ENCODE measurements around the gene MARF1.
A peak's percentile ranks its signal among the peaks of the same experiment; 100 is the strongest.
"Not testable (repeated sequence)": the region's sequence is repeated elsewhere in the genome, so short reads cannot be mapped to it uniquely, and the experiment has no call there.

Gene MARF1

GRCh38 chr16:15672514-15673167 is 29.7 kb upstream of the MARF1 start:
- Histone ChIP-seq H4K20me1 (ENCODE audit: insufficient read depth, low read length) (no peaks in the 10 kb centered on the region), H3K9me3 (ENCODE audit: insufficient read depth, low read length, severe bottlenecking) (no peaks in the 10 kb centered on the region), H3K4me1 (ENCODE audit: insufficient read depth, low read length) (peaks cover 40% of the 10 kb centered on the region), H3K9ac (ENCODE audit: low read depth, low read length) (peak overlapping the region; percentile 55), H3K27ac (ENCODE audit: low read length) (peak overlapping the region; percentile 84), H3K27me3 (ENCODE audit: insufficient read depth, low read length, poor library complexity) (no peaks in the 10 kb centered on the region), H3K79me2 (ENCODE audit: insufficient read depth, low read length) (peaks cover 47% of the 10 kb centered on the region), H3K4me3 (ENCODE audit: low read depth in 1 of 2, low read length in 2 of 2) (peak overlapping the region in 1 of 2 experiments; percentile 31; a peak in 1 of 4 replicates), H2AFZ (ENCODE audit: low read depth, low read length) (peak overlapping the region; percentile 0; the same call in 1 of the 2 replicates), H3K36me3 (ENCODE audit: insufficient read depth, low read length) (peaks cover 79% of the 10 kb centered on the region), H3K4me2 (ENCODE audit: insufficient read depth, low read length) (peak overlapping the region; percentile 48)
- ATAC-seq (ENCODE audit: insufficient read depth, low read depth) (peak; percentile 98), DNase-seq (peak; percentile 89)
- TF ChIP-seq EZH2 (IDR thresholded peaks at IDR 0.05; ENCODE audit: borderline replicate concordance, low read depth, low read length, severe bottlenecking) = no peak
- TF ChIP-seq, protein P1, sequence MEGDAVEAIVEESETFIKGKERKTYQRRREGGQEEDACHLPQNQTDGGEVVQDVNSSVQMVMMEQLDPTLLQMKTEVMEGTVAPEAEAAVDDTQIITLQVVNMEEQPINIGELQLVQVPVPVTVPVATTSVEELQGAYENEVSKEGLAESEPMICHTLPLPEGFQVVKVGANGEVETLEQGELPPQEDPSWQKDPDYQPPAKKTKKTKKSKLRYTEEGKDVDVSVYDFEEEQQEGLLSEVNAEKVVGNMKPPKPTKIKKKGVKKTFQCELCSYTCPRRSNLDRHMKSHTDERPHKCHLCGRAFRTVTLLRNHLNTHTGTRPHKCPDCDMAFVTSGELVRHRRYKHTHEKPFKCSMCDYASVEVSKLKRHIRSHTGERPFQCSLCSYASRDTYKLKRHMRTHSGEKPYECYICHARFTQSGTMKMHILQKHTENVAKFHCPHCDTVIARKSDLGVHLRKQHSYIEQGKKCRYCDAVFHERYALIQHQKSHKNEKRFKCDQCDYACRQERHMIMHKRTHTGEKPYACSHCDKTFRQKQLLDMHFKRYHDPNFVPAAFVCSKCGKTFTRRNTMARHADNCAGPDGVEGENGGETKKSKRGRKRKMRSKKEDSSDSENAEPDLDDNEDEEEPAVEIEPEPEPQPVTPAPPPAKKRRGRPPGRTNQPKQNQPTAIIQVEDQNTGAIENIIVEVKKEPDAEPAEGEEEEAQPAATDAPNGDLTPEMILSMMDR (IDR thresholded peaks at IDR 0.05; ENCODE audit: borderline replicate concordance, extremely low read depth, low read length, poor library complexity, severe bottlenecking) = no peak

GRCh38 chr16:15672127-15672513 is 29.2 kb upstream of the MARF1 start:
- not testable (repeated sequence) for H3K4me3 ChIP-seq (ENCODE audit: low read depth in 1 of 2, low read length in 2 of 2); H4K20me1 ChIP-seq (ENCODE audit: insufficient read depth, low read length); H3K27me3 ChIP-seq (ENCODE audit: insufficient read depth, low read length, poor library complexity); DNase-seq; ATAC-seq (ENCODE audit: insufficient read depth, low read depth); H2AFZ ChIP-seq (ENCODE audit: low read depth, low read length); H3K9me3 ChIP-seq (ENCODE audit: insufficient read depth, low read length, severe bottlenecking)
- Histone ChIP-seq H3K36me3 (ENCODE audit: insufficient read depth, low read length) (peaks cover 79% of the 10 kb centered on the region), H3K4me2 (ENCODE audit: insufficient read depth, low read length) (peak overlapping the region; percentile 48), H3K27ac (ENCODE audit: low read length) (peak overlapping the region; percentile 84), H3K4me1 (ENCODE audit: insufficient read depth, low read length) (peaks cover 40% of the 10 kb centered on the region), H3K79me2 (ENCODE audit: insufficient read depth, low read length) (peaks cover 50% of the 10 kb centered on the region), H3K9ac (ENCODE audit: low read depth, low read length) (peak overlapping the region; percentile 55)

DNA sequence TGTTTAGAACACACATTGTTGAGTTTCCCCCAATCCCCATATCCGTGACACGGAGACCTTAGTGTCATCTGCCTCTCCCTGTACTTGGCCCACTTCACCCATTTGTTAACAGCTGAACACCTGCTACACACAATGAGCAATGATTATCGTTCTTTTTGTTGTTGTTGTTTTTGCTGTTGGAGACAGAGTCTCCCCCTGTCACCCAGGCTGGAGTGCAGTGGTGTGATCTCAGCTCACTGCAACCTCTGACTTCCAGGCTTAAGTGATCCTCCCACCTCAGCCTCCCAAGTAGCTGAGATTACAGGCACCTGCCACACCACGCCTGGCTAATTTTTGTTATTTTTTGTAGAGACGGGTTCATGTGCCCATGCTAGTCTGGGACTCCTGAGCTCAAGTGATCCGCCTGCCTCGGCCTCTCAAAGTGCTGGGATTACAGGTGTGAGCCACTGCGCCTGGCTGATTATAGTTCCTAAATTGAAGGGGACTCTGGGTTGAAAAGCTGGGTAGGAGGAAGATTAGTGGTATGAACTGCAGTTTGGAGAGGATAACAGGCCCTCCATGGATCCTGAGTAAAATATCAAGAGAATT is 28.7 kb upstream of the MARF1 start:
- ATAC-seq (ENCODE audit: insufficient read depth, low read depth) (no peak), DNase-seq (no peak)
- H3K79me2 ChIP-seq (ENCODE audit: insufficient read depth, low read length) = peaks cover 50% of the 10 kb centered on the region
- peaks cover 40% of the 10 kb centered on the region for H3K4me1 ChIP-seq (ENCODE audit: insufficient read depth, low read length)
- no peak overlapping the region for H3K4me3 ChIP-seq (ENCODE audit: low read depth in 1 of 2, low read length in 2 of 2)
- TF ChIP-seq EZH2 (IDR thresholded peaks at IDR 0.05; ENCODE audit: borderline replicate concordance, low read depth, low read length, severe bottlenecking) = no peak
- TF ChIP-seq, protein P1 (IDR thresholded peaks at IDR 0.05; ENCODE audit: borderline replicate concordance, extremely low read depth, low read length, poor library complexity, severe bottlenecking) = no peak
- H3K4me2 ChIP-seq (ENCODE audit: insufficient read depth, low read length) = no peak overlapping the region; the same call in 1 of the 2 replicates
- no peak overlapping the region for H2AFZ ChIP-seq (ENCODE audit: low read depth, low read length)
- H4K20me1 ChIP-seq (ENCODE audit: insufficient read depth, low read length) = no peaks in the 10 kb centered on the region
- H3K9me3 ChIP-seq (ENCODE audit: insufficient read depth, low read length, severe bottlenecking) = no peaks in the 10 kb centered on the region
- H3K9ac ChIP-seq (ENCODE audit: low read depth, low read length) = peak overlapping the region; percentile 55
- H3K36me3 ChIP-seq (ENCODE audit: insufficient read depth, low read length) = peaks cover 79% of the 10 kb centered on the region
- H3K27me3 ChIP-seq (ENCODE audit: insufficient read depth, low read length, poor library complexity) = no peaks in the 10 kb centered on the region
- peak overlapping the region; percentile 84 for H3K27ac ChIP-seq (ENCODE audit: low read length)

- ATAC-seq (ENCODE audit: insufficient read depth, low read depth) (no peak), DNase-seq (no peak)
- H3K9ac ChIP-seq (ENCODE audit: low read depth, low read length) = no peak overlapping the region
- no peaks in the 10 kb centered on the region for H3K27me3 ChIP-seq (ENCODE audit: insufficient read depth, low read length, poor library complexity)
- no peak overlapping the region for H3K4me3 ChIP-seq (ENCODE audit: low read depth in 1 of 2, low read length in 2 of 2)
- no peak overlapping the region for H3K27ac ChIP-seq (ENCODE audit: low read length)
- H3K79me2 ChIP-seq (ENCODE audit: insufficient read depth, low read length) = peaks cover 55% of the 10 kb centered on the region
- peaks cover 23% of the 10 kb centered on the region for H3K4me1 ChIP-seq (ENCODE audit: insufficient read depth, low read length)
- H3K36me3 ChIP-seq (ENCODE audit: insufficient read depth, low read length) = peaks cover 80% of the 10 kb centered on the region
- H3K9me3 ChIP-seq (ENCODE audit: insufficient read depth, low read length, severe bottlenecking) = no peaks in the 10 kb centered on the region
- H2AFZ ChIP-seq (ENCODE audit: low read depth, low read length) = no peak overlapping the region
- TF ChIP-seq EZH2 (IDR thresholded peaks at IDR 0.05; ENCODE audit: borderline replicate concordance, low read depth, low read length, severe bottlenecking) = no peak
- H4K20me1 ChIP-seq (ENCODE audit: insufficient read depth, low read length) = peaks cover 11% of the 10 kb centered on the region; the same call in 1 of the 2 replicates
- no peak overlapping the region for H3K4me2 ChIP-seq (ENCODE audit: insufficient read depth, low read length)
Observed at GRCh38 chr16:15667091-15667742, 24.3 kb upstream of the MARF1 start.
